K562 (cell line): ENCODE data around the gene RBPJL. TPM values are rescaled to one million over a fixed set of nuclear protein-coding genes. Genes with fewer than 3 reads are reported as not detected.
A peak's percentile ranks its signal among the peaks of the same experiment; 100 is the strongest.

Experiments used
- BRF2 ChIP-seq: IDR thresholded peaks from 3 replicates; pipeline ENCODE4 v1.6.1; 2011; ENCODE audit warnings: borderline replicate concordance, mild to moderate bottlenecking; ENCODE audit not compliant: insufficient read length, insufficient read depth
- E2F8 ChIP-seq: fragments of 450-650 bp; IDR thresholded peaks from 2 replicates; pipeline ENCODE4 v1.7.1; 2018; ENCODE audit warnings: mild to moderate bottlenecking, low read depth; ENCODE audit not compliant: partially characterized antibody
- SMARCC2 ChIP-seq: fragments of 450-650 bp; IDR thresholded peaks from 2 replicates; pipeline ENCODE4 v1.6.1; 2017; ENCODE audit warnings: antibody characterized with exemption, moderate library complexity, mild to moderate bottlenecking, low read depth
- SOX6 ChIP-seq: fragments of 450-650 bp; IDR thresholded peaks from 2 replicates; pipeline ENCODE4 v1.6.1; 2014; ENCODE audit warnings: mild to moderate bottlenecking
- ZBTB11 ChIP-seq, 3 experiments: fragments of 200-800 bp in 1 of 3; fragments of 250-450 bp in 1 of 3; fragments of 450-650 bp in 1 of 3; sonication (Bioruptor Pico) in 1 of 3; sonication (Bioruptor generic) in 1 of 3; formaldehyde crosslinking in 1 of 3; IDR thresholded peaks; 2 replicates each; pipeline versions ENCODE4 v1.6.1 to v1.8.0; 2016 to 2022; ENCODE audit warnings: mild to moderate bottlenecking in 2 of 3, missing genetic modification characterization in 2 of 3, missing compliant biosample characterization in 1 of 3, moderate library complexity in 1 of 3
- ZBTB2 ChIP-seq: fragments of 450-650 bp; IDR thresholded peaks from 2 replicates; pipeline ENCODE4 v1.6.1; 2016; ENCODE audit warnings: antibody characterized with exemption
- ZNF398 ChIP-seq: fragments of 250-450 bp; sonication (Bioruptor Pico); IDR thresholded peaks from 2 replicates; pipeline ENCODE4 v1.8.0; 2021; ENCODE audit warnings: moderate library complexity, mild to moderate bottlenecking, inconsistent platforms
- polyA plus RNA-seq, 8 experiments: library from polyadenylated mRNA; depleted of rRNA in 4 of 8; stranded (reverse) in 5 of 8; unstranded in 3 of 8; fragments of >200 nt; fragmentation: Nextera tagmentation in 2 of 8; fragmentation: Illumina TruSeq in 1 of 8; extraction: Ambion mirVana in 2 of 8; extraction: Trizol in 1 of 8; gene quantifications; 2 replicates each; pipeline versions ENCODE4 v1.2.1 to v1.2.3, GENCODE V29; 2011 to 2014; ENCODE audit warnings: inconsistent platforms in 1 of 8, missing spikeins in 1 of 8
- total RNA-seq, 7 experiments: library from RNA; depleted of rRNA in 6 of 7; stranded (reverse); fragments of >200 nt in 6 of 7; fragmentation: Illumina TruSeq in 2 of 7; extraction: Trizol in 2 of 7; gene quantifications; 2 replicates each; pipeline versions ENCODE4 v1.2.1 to v1.2.3, GENCODE V29; 2011 to 2021; ENCODE audit warnings: low replicate concordance in 1 of 7
- TF ChIP-seq, protein P1 (sequence below): fragments of 450-650 bp; formaldehyde crosslinking; conservative IDR thresholded peaks from 2 replicates; pipeline ENCODE4 v1.4.0; 2022; ENCODE audit warnings: mild to moderate bottlenecking, missing genetic modification characterization
- TF ChIP-seq, protein P2 (sequence below): fragments of 450-650 bp; formaldehyde crosslinking; IDR thresholded peaks from 2 replicates; pipeline ENCODE4 v1.4.0; 2022; ENCODE audit warnings: missing genetic modification characterization

RBPJL gene
- total and polyA plus RNA-seq, 9 of the 15 experiments (the other 6 are each of a cell fraction or from before 2014, with no cell fraction given), result not detected

DNA sequence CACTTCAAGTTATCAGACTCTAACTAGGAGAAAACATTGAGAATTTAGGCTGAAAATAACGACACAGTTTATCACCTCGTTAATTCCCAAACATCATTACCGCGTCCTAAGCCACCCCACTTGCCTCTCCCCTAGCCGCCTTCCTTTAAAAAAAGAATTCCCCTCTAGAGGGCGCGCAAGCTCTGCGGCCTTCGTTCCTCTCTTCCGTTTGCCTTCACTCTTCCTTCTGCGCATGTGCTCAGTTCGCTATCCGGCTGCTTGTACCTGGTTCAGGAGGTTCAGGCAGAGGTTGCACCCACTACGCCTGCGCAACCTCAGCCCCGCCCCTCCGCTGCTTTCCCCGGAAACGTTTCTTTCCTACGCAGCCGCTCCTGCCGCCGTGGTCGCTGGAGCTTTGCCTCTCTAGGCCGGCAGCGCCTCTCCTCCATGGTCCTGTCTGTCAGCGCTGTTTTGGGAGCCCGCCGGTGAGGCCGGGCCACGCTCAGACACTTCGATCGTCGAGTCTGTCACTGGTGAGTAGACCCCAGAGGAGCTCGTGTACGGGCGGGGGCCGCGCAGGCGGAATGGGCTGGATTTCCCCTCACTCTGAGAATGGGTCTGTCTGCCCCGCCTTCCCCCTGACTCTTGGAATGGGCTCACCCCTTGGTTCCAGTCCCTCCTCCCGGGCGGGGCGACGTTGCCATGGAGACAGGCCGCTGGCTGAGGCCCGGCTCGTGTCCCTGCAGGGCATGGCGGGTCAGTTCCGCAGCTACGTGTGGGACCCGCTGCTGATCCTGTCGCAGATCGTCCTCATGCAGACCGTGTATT is 56.4 kb downstream of the RBPJL start, which contains the start of gene SYS1 (continued):
- TF ChIP-seq, protein P1, sequence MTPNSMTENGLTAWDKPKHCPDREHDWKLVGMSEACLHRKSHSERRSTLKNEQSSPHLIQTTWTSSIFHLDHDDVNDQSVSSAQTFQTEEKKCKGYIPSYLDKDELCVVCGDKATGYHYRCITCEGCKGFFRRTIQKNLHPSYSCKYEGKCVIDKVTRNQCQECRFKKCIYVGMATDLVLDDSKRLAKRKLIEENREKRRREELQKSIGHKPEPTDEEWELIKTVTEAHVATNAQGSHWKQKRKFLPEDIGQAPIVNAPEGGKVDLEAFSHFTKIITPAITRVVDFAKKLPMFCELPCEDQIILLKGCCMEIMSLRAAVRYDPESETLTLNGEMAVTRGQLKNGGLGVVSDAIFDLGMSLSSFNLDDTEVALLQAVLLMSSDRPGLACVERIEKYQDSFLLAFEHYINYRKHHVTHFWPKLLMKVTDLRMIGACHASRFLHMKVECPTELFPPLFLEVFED, result no peak
- TF ChIP-seq BRF2 (no peak), SOX6 (peak; percentile 49), ZNF398 (CRISPR knock-in tag) (no peak), ZBTB11 (CRISPR knock-in tag; IDR thresholded peaks at IDR 0.05) (peak in 2 of 3 experiments; percentile 54 to 89; a peak in 3 of 6 replicates), SMARCC2 (no peak), E2F8 (peak; percentile 77), ZBTB2 (peak; percentile 99)
- TF ChIP-seq, protein P2, sequence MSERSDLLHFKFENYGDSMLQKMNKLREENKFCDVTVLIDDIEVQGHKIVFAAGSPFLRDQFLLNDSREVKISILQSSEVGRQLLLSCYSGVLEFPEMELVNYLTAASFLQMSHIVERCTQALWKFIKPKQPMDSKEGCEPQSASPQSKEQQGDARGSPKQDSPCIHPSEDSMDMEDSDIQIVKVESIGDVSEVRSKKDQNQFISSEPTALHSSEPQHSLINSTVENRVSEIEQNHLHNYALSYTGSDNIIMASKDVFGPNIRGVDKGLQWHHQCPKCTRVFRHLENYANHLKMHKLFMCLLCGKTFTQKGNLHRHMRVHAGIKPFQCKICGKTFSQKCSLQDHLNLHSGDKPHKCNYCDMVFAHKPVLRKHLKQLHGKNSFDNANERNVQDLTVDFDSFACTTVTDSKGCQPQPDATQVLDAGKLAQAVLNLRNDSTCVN (CRISPR knock-in tag), result no peak
